ENCODE data around the gene OTUB2. TPM values are rescaled to one million over a fixed set of nuclear protein-coding genes. Genes with fewer than 3 reads are reported as not detected.

OTUB2 gene
- total RNA-seq, 1 experiment from 2014 or later = 7.7 TPM

GRCh38 chr14:94079891-94080620 lies 53.9 kb downstream of the OTUB2 start:
- DNase-seq (no peak), ATAC-seq (no peak)
- no peak for TF ChIP-seq CTCF (conservative IDR thresholded peaks at IDR 0.05; ENCODE audit: low read depth, low read length)
- TF ChIP-seq EZH2phosphoT487 (IDR thresholded peaks at IDR 0.05; ENCODE audit: borderline replicate concordance, low read length) = no peak
- TF ChIP-seq EZH2 (IDR thresholded peaks at IDR 0.05; ENCODE audit: low read length, unreplicated experiment) = no peak
- no peaks in the 10 kb centered on the region for H3K27me3 ChIP-seq (ENCODE audit: low read length)
- H3K9me3 ChIP-seq (ENCODE audit: low read length) = peaks cover 3% of the 10 kb centered on the region; the same call in 1 of the 2 replicates
- BruUV-seq (replicated peaks) = no TSS peak
- ChIA-PET CTCF (no interaction called here), POLR2A (ENCODE audit: unreplicated experiment) (no interaction called here)
- no peaks in the 10 kb centered on the region for H3F3A ChIP-seq (ENCODE audit: low read length, unreplicated experiment)
- H3K4me2 ChIP-seq (ENCODE audit: low read length) = peak overlapping the region; percentile 87
- peaks cover 37% of the 10 kb centered on the region for H4K20me1 ChIP-seq (ENCODE audit: low read length)
- intact Hi-C loops (cut with micrococcal nuclease) = loop anchor here (2.0 kb wide), 2 partner anchors 51 to 57 kb away; no protein-coding TSS in a partner anchor
- H3K79me2 ChIP-seq (ENCODE audit: low read length) = peaks cover 74% of the 10 kb centered on the region
- H3K9me2 ChIP-seq (replicated peaks; ENCODE audit: low read length) = no peaks in the 10 kb centered on the region
- peaks cover 40% of the 10 kb centered on the region for H3K36me3 ChIP-seq (ENCODE audit: low read depth, low read length)
- peaks cover 37% of the 10 kb centered on the region for H3K4me1 ChIP-seq (ENCODE audit: insufficient read depth, low read length)
- peak overlapping the region; percentile 96 for H3K9ac ChIP-seq (ENCODE audit: low read length)
- H3K27ac ChIP-seq (ENCODE audit: low read length) = peak overlapping the region; percentile 46
- peak overlapping the region; percentile 94 for H2AFZ ChIP-seq (ENCODE audit: low read length)
- peak overlapping the region; percentile 92 for H3K4me3 ChIP-seq (ENCODE audit: low read length)

- H3K27ac ChIP-seq (ENCODE audit: low read length) = peak within 1 kb of the TSS; percentile 46
- H3K9me3 ChIP-seq (ENCODE audit: low read length) = no peaks in the 10 kb centered on the region
- intact Hi-C loops (cut with micrococcal nuclease) = loop anchor here (2.0 kb wide), 2 partner anchors 52 to 56 kb away; no protein-coding TSS in a partner anchor
- no peaks in the 10 kb centered on the region for H3K27me3 ChIP-seq (ENCODE audit: low read length)
- peak within 1 kb of the TSS; percentile 87 for H3K4me2 ChIP-seq (ENCODE audit: low read length)
- no peaks in the 10 kb centered on the region for H3K9me2 ChIP-seq (replicated peaks; ENCODE audit: low read length)
- H4K20me1 ChIP-seq (ENCODE audit: low read length) = peaks cover 33% of the 10 kb centered on the region
- peaks cover 33% of the 10 kb centered on the region for H3K36me3 ChIP-seq (ENCODE audit: low read depth, low read length)
- peak within 1 kb of the TSS; percentile 96 for H3K9ac ChIP-seq (ENCODE audit: low read length)
- POLR2A ChIA-PET (ENCODE audit: unreplicated experiment) = interaction anchor here (0.7 to 1.1 kb wide), 3 partner anchors 34 to 60 kb away, joined by 3 to 7 read pairs (median 3); no protein-coding TSS in a partner anchor
- H3K4me3 ChIP-seq (ENCODE audit: low read length) = peak within 1 kb of the TSS; percentile 92
- ATAC-seq (peak; percentile 96), DNase-seq (peak; percentile 95)
- no peaks in the 10 kb centered on the region for H3F3A ChIP-seq (ENCODE audit: low read length, unreplicated experiment)
- TF ChIP-seq EZH2phosphoT487 (IDR thresholded peaks at IDR 0.05; ENCODE audit: borderline replicate concordance, low read length) = no peak
- TF ChIP-seq EZH2 (IDR thresholded peaks at IDR 0.05; ENCODE audit: low read length, unreplicated experiment) = no peak
- no peak for TF ChIP-seq CTCF (conservative IDR thresholded peaks at IDR 0.05; ENCODE audit: low read depth, low read length)
- no TSS peak for BruUV-seq (replicated peaks)
- peaks cover 66% of the 10 kb centered on the region for H3K79me2 ChIP-seq (ENCODE audit: low read length)
- CTCF ChIA-PET = interaction anchor here (1.0 to 2.1 kb wide), 3 partner anchors 30 to 52 kb away, joined by 9 to 12 read pairs (median 11); no protein-coding TSS in a partner anchor
- peaks cover 37% of the 10 kb centered on the region for H3K4me1 ChIP-seq (ENCODE audit: insufficient read depth, low read length)
- H2AFZ ChIP-seq (ENCODE audit: low read length) = peak within 1 kb of the TSS; percentile 94
Observed at GRCh38 chr14:94080621-94081385, 54.7 kb downstream of the OTUB2 start, which contains the start of the genes DDX24 and IFI27L1. Gene DDX24 (minus strand): TSS chr14:94081202. CDS start chr14:94079742, 1,460 bp downstream. Gene IFI27L1 (plus strand): TSS chr14:94081310. CDS start chr14:94096938, 15,628 bp downstream.

Data from PC-3 (cell line).